ACC112 (cell line): Measurements from ENCODE around the gene SLC28A1.

Source experiments
- H2AFZ ChIP-seq: fragments of 200-600 bp; sonication (generic); one replicate; pipeline ENCODE4 v1.6.0; 2017; ENCODE audit warnings: antibody characterized with exemption, low read length; ENCODE audit not compliant: unreplicated experiment
- H3K27ac ChIP-seq: fragments of 200-600 bp; sonication (generic); 2 replicates; pipeline ENCODE4 v1.5.1; 2014; ENCODE audit warnings: low read depth, mild to moderate bottlenecking, antibody characterized with exemption, low read length, moderate library complexity
- H3K27me3 ChIP-seq: fragments of 200-600 bp; sonication (generic); 2 replicates; pipeline ENCODE4 v1.6.1; 2014; ENCODE audit warnings: mild to moderate bottlenecking, antibody characterized with exemption, low read length, moderate library complexity, mixed read lengths; ENCODE audit not compliant: insufficient read depth
- H3K36me3 ChIP-seq: fragments of 200-600 bp; sonication (generic); 2 replicates; pipeline ENCODE4 v1.6.1; 2016; ENCODE audit warnings: mild to moderate bottlenecking, antibody characterized with exemption, low read length, moderate library complexity, mixed read lengths; ENCODE audit not compliant: insufficient read depth
- H3K4me1 ChIP-seq: fragments of 200-600 bp; sonication (generic); one replicate; pipeline ENCODE4 v1.6.1; 2016; ENCODE audit warnings: low read length, mixed read lengths; ENCODE audit not compliant: insufficient read depth, unreplicated experiment, control insufficient read depth
- H3K4me3 ChIP-seq: fragments of 200-600 bp; sonication (generic); 2 replicates; pipeline ENCODE4 v1.5.1; 2014; ENCODE audit warnings: mild to moderate bottlenecking, low read depth, low read length
- H3K79me2 ChIP-seq: fragments of 200-600 bp; sonication (generic); one replicate; pipeline ENCODE4 v1.6.0; 2016; ENCODE audit warnings: low read length; ENCODE audit not compliant: control insufficient read depth, unreplicated experiment, insufficient read depth

Gene SLC28A1

GRCh38 chr15:84953726-84954125 is 69.3 kb downstream of the SLC28A1 start:
- Histone ChIP-seq H3K4me1 (peaks cover 10% of the 10 kb centered on the region), H2AFZ (no peak overlapping the region), H3K36me3 (no peaks in the 10 kb centered on the region), H3K79me2 (no peaks in the 10 kb centered on the region), H3K4me3 (no peak overlapping the region), H3K27ac (no peak overlapping the region), H3K27me3 (no peaks in the 10 kb centered on the region)

GRCh38 chr15:84955089-84955848 is 70.8 kb downstream of the SLC28A1 start:
- no peaks in the 10 kb centered on the region for H3K27me3 ChIP-seq
- peak overlapping the region; percentile 98 for H2AFZ ChIP-seq
- H3K4me1 ChIP-seq, result peaks cover 14% of the 10 kb centered on the region
- no peaks in the 10 kb centered on the region for H3K36me3 ChIP-seq
- no peaks in the 10 kb centered on the region for H3K79me2 ChIP-seq
- no peak overlapping the region for H3K27ac ChIP-seq
- H3K4me3 ChIP-seq, result peak overlapping the region; percentile 74

GRCh38 chr15:84956199-84956598 is 71.7 kb downstream of the SLC28A1 start:
- no peak overlapping the region for H3K27ac ChIP-seq
- no peaks in the 10 kb centered on the region for H3K27me3 ChIP-seq
- H3K4me1 ChIP-seq, result peaks cover 14% of the 10 kb centered on the region
- no peak overlapping the region for H2AFZ ChIP-seq
- 0 out of 2 replicates have a peak overlapping the region, but pooled peaks have one; percentile 74 for H3K4me3 ChIP-seq
- no peaks in the 10 kb centered on the region for H3K79me2 ChIP-seq
- H3K36me3 ChIP-seq, result no peaks in the 10 kb centered on the region

- Histone ChIP-seq H3K4me3 (no peak overlapping the region), H3K79me2 (no peaks in the 10 kb centered on the region), H3K36me3 (no peaks in the 10 kb centered on the region), H3K27ac (no peak overlapping the region), H2AFZ (no peak overlapping the region), H3K27me3 (no peaks in the 10 kb centered on the region), H3K4me1 (peaks cover 12% of the 10 kb centered on the region)
These were observed 76.1 kb downstream of the SLC28A1 start for GRCh38 chr15:84960391-84961113.

GRCh38 chr15:84961114-84961452 is 76.6 kb downstream of the SLC28A1 start:
- Histone ChIP-seq H3K36me3 (no peaks in the 10 kb centered on the region), H3K27ac (no peak overlapping the region), H3K79me2 (no peaks in the 10 kb centered on the region), H3K4me1 (peaks cover 10% of the 10 kb centered on the region), H3K27me3 (no peaks in the 10 kb centered on the region), H3K4me3 (no peak overlapping the region), H2AFZ (no peak overlapping the region)

- H3K4me1 ChIP-seq, result peaks cover 10% of the 10 kb centered on the region
- no peak overlapping the region for H3K27ac ChIP-seq
- H3K36me3 ChIP-seq, result no peaks in the 10 kb centered on the region
- H3K79me2 ChIP-seq, result no peaks in the 10 kb centered on the region
- no peak overlapping the region for H3K4me3 ChIP-seq
- no peaks in the 10 kb centered on the region for H3K27me3 ChIP-seq
- no peak overlapping the region for H2AFZ ChIP-seq
These were observed 77.2 kb downstream of the SLC28A1 start for GRCh38 chr15:84961707-84962106.

- no peaks in the 10 kb centered on the region for H3K27me3 ChIP-seq
- H3K4me3 ChIP-seq, result no peak overlapping the region
- H2AFZ ChIP-seq, result no peak overlapping the region
- H3K27ac ChIP-seq, result no peak overlapping the region
- peaks cover 10% of the 10 kb centered on the region for H3K4me1 ChIP-seq
- no peaks in the 10 kb centered on the region for H3K36me3 ChIP-seq
- H3K79me2 ChIP-seq, result no peaks in the 10 kb centered on the region
These were observed 78.5 kb downstream of the SLC28A1 start for GRCh38 chr15:84962955-84963354.

GRCh38 chr15:84967380-84967779 is 82.9 kb downstream of the SLC28A1 start:
- Histone ChIP-seq H3K4me1 (no peaks in the 10 kb centered on the region), H3K27ac (no peak overlapping the region), H3K4me3 (no peak overlapping the region), H3K79me2 (no peaks in the 10 kb centered on the region), H3K36me3 (no peaks in the 10 kb centered on the region), H2AFZ (no peak overlapping the region), H3K27me3 (no peaks in the 10 kb centered on the region)

- no peaks in the 10 kb centered on the region for H3K36me3 ChIP-seq
- H2AFZ ChIP-seq, result no peak overlapping the region
- no peaks in the 10 kb centered on the region for H3K4me1 ChIP-seq
- H3K27me3 ChIP-seq, result no peaks in the 10 kb centered on the region
- no peaks in the 10 kb centered on the region for H3K79me2 ChIP-seq
- H3K4me3 ChIP-seq, result no peak overlapping the region
- no peak overlapping the region for H3K27ac ChIP-seq
These were observed 83.8 kb downstream of the SLC28A1 start for GRCh38 chr15:84968301-84968700.

GRCh38 chr15:84969257-84969656 is 84.8 kb downstream of the SLC28A1 start:
- Histone ChIP-seq H3K4me3 (no peak overlapping the region), H3K36me3 (no peaks in the 10 kb centered on the region), H3K27me3 (no peaks in the 10 kb centered on the region), H2AFZ (no peak overlapping the region), H3K4me1 (no peaks in the 10 kb centered on the region), H3K79me2 (no peaks in the 10 kb centered on the region), H3K27ac (no peak overlapping the region)

GRCh38 chr15:84970843-84971242 is 86.4 kb downstream of the SLC28A1 start:
- Histone ChIP-seq H3K79me2 (no peaks in the 10 kb centered on the region), H3K4me1 (no peaks in the 10 kb centered on the region), H3K27ac (no peak overlapping the region), H3K27me3 (no peaks in the 10 kb centered on the region), H2AFZ (no peak overlapping the region), H3K4me3 (no peak overlapping the region), H3K36me3 (no peaks in the 10 kb centered on the region)
